GM19397 (cell line): ENCODE measurements around the gene WDR47.
"Not testable (repeated sequence)": the region's sequence is repeated elsewhere in the genome, so short reads cannot be mapped to it uniquely, and the experiment has no call there.

Experiments
- ATAC-seq: cut with Tn5 transposase; IDR thresholded peaks from one replicate; pipeline ENCODE4 v1.9.1; 2021; ENCODE audit warnings: mild to moderate bottlenecking, moderate library complexity; ENCODE audit not compliant: unreplicated experiment

Gene WDR47

DNA sequence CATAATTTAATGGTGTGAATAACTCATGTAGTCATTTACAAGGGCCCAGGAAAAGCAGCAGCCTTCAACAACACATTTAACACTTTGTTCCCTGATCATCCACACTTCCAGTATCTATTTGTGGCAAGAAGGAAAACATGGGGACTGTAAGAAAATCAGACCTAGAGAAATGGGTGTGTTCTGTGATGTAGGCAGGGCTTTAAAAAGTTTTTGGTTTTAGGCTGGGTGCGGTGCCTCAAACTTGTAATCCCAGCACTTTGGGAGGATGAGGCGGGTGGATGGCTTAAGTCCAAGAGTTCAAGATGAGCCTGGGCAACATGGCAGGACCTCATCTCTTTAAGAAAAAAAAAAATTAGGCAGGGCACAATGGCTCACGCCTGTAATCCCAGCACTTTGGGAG, 14.2 kb upstream of the WDR47 start:
- no peak for ATAC-seq

DNA sequence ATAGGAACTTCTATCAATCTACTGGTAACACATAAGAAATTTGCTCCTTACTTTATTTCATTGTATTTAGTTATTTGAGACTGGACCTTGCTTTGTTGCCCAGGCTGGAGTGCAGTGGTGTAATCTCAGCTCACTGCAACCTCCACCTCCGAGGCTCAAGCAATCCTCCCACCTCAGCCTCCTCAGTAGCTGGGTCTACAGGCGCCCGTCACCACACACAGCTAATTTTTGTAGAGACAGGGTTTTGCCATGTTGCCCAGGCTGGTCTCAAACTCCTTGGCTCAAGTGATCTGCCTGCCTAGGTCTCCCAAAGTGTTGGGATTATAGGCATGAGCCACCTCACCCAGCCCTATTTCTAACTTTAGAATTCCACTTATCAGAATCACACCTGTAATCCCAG, 10.2 kb upstream of the WDR47 start:
- not testable (repeated sequence) for ATAC-seq

DNA sequence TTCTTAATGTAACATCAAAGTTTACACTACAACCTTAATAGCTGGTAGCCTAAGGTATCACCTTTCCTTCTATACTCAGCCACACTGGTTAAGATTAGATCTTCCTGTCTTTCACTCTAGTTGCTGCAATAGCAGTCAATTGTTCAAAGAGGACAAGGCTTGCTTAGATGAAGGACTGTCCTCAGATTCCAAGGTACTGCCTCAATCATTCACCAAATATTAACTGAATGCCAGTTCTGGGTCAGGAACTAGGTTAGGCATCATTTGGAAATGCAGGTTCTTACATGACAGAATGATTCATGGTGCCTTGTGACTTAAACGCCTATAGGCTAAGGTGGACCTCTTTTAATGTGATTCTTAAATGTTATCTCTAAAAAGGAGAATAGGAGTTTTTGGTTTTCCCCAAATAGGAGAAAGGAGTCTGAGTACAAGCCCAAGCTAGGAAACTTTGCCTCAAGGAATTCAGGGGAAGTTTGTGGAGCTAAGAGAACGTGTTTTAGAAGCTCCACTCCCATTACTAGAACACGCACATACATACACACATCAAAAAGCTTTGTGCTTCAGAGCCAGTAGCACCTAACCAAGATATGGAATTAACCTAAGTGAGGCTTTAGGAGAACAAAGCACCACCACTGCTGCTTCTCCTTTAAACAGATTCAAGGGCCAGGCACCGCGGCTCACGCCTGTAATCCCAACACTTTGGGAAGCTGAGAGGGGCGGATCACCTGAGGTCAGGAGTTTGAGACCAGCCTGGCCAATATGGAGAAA, 8.5 kb upstream of the WDR47 start:
- ATAC-seq = no peak

DNA sequence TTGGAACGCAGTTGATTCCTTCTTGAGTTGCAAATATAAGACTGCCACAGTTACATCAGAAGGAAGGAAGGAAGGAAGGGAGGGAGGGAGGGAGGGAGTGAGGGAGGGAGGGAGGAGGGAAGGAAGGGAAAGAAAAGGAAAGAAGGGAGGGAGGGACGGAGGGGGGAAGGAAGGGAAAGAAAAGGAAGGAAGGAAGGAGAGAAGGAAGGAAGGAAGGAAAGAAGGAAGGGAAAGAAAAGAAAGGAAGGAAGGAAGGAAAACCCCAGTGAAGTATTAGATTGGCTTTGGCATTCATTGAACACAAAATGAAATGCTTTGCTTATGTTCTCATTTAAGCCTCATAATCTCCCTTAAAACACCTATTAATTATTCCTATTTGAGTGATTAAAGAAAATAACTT, 6.4 kb upstream of the WDR47 start:
- ATAC-seq = no peak

DNA sequence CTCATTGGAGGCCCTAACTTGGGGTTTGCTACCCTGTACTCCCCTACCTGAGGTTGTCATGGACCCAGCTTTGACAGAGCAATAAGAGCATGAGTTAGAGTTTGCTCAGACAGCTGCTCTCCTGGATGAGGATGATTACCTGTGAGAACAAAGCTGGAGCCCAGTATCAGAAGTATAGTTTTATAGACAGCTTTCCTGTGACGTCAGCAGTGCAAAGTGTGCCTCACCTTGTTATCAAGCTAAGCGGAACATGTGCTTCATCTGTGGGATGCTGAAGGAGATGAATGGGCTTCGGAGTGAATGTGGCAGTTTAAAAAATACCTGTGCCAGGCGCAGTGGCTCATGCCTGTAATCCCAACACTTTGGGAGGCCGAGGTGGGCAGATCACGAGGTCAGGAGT, 5.4 kb upstream of the WDR47 start:
- no peak for ATAC-seq

DNA sequence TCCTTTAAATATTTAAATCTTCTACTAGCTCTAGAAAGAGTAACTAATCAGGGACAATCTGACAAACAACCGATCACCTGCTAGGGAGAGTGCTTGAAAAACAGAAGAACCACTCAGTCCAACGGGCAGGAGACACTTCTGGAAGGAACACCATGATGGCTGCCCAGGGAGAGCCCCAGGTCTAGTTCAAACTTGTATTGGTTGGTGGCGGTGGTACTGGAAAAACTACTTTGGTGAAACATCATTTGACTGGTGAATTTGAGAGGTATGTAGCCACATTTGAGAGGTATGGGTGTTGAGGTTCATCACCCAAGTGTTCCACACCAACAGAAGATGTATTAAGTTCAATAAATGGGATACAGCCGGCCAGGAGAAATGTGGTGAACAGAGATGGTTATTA, 4.8 kb upstream of the WDR47 start:
- no peak for ATAC-seq

DNA sequence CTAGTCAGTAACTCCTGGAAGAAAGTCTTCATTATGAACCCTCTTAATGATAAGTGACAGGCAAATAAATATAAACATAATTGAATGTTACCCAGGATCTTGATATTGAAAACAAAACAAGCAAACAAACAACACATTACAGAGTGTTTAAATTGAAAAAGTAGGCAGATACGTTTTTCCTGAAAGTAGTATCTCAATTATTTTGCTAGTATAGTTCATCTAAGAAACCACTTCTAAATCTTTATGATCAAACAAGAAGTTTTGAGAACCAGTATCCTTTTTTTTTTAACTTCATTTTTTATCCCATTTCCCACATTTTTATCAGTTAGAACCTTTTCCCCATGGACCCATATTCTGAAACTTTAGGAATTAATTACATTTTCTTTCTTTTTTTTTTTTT, 3.7 kb upstream of the WDR47 start:
- no peak for ATAC-seq

DNA sequence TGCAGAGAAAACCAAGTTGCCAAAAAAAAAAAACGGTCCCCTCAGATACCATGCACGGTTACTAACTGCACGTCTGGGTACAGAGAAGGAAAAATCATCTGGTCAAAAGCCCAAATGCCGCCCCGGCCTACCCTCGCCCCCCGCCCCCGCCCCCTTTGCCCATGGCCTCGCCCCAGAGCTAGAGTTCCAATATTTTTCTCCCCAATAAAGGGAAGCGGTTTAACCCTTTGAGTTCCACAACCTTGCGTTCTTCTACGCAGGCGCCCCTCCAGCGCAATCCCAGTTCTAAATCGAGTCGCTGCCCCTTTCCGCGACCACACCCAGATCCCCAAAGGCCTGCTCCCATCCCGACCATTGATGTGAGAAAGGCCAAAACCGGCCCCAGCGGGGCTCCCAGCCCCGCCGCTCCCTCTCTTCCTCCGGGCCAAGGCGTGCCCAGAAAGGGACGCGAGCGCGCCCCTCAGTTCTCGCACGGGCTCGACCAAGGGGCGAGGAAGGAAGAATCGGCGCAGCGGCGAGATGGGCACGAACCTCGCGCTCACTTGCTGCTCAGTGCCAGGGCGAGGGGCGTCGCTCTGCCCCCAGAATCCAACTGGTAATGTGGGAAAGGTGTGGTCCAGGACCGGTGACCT, 797 bp downstream of the WDR47 start:
- peak; percentile 21 for ATAC-seq

DNA sequence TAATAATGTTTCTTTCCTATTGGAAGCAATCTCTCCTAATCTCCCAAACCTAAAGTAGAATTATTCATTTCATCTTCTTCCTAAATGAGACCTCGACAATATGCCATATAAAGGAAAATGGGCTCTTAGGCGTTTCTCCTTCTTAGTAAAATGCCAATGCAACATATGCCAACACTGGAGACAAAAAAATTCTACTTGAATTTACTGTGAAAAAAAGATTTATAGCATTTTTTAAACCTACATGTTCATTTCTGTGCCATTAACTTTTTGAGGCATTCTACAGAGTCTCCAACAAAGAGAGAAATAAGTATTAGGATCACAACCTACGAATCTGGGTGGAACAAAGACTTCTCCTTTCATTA, 1.3 kb downstream of the WDR47 start:
- ATAC-seq = no peak

DNA sequence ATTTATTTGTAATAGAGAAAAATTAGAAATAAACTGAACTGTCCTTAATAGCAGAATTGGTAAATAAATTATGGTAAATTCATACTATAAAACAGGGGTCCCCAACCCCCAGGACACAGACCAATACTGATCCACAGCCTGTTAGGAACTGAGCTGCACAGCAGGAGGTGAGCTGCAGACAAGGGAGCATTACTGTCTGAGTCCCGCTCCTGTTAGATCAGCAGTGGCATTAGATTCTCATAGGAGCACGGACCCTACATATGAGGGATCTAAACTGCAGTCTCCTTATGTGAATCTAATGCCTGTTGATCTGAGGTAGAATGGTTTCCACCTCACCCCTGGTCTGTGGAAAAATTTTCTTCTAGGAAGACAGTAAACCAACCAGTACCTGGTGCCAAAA, 7.5 kb downstream of the WDR47 start:
- ATAC-seq = no peak

DNA sequence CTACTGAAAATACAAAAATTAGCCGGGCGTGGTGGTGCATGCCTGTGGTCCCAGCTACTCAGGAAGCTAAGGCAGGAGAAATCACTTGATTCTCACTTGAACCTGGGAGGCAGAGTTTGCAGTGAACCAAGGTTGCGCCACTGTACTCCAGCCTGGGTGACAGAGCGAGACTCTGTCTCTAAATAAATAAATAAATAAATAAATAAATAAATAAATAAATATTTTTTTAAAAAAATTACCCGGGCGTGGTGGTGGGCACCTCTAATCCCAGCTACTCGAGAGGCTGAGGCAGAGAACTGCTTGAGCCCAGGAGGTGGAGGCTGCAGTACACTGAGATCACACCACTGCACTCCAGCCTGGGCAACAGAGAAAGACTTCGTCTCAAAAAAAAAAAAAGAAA, 12.4 kb downstream of the WDR47 start:
- not testable (repeated sequence) for ATAC-seq

DNA sequence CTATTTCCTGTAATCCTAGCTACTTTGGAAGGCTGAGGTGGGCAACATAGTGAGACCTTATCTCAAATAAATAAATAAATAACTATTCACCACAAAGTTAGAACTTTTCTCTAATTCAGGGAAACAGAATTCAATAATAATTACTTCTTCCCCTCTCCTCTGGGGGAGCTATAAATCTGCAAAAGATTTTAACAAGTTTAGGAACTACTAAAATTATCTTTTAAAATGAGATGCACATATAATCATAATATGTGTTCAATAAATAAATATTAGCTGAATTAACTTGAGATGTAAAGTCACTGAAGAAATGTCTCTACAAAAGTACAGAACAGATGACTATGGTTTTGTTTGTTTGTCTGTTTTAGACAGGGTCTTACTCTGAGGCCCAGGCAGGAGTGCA, 14.1 kb downstream of the WDR47 start:
- no peak for ATAC-seq

DNA sequence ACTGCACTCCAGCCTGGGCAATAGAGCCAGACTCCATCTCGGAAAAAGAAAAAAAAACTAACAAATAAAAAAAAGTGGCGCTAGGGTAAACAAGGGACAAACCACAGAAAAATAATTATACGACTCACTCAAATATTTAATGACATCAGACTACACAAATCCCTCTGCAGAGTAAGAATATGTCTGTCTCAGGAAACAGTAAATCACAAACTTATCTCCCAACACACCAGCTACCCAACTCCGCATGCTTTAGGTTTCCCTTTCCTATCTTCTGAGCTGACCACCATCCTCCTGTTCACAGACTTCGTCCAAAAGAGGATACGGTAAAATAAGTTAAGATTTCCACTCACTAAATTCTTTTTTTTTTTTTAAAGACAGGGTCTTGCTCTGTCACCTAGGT, 16.2 kb downstream of the WDR47 start:
- no peak for ATAC-seq

DNA sequence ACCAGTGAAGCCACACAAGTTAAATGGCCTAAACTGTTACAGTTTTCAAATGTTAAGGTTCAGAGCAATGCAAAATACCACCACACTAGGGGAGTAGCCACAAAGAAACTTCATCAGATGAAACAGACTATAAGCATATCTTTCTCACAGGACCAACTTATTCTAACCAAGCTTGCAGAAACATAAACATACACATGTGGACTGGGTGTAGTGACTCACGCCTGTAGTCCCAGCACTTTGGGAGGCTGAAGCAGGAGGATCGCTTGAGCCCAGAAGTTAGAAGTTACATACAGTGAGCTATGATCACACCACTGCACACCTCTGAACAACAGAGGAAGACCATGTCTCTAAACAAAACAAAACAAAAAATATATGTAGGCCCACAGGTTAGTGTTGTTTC, 17.3 kb downstream of the WDR47 start:
- no peak for ATAC-seq

DNA sequence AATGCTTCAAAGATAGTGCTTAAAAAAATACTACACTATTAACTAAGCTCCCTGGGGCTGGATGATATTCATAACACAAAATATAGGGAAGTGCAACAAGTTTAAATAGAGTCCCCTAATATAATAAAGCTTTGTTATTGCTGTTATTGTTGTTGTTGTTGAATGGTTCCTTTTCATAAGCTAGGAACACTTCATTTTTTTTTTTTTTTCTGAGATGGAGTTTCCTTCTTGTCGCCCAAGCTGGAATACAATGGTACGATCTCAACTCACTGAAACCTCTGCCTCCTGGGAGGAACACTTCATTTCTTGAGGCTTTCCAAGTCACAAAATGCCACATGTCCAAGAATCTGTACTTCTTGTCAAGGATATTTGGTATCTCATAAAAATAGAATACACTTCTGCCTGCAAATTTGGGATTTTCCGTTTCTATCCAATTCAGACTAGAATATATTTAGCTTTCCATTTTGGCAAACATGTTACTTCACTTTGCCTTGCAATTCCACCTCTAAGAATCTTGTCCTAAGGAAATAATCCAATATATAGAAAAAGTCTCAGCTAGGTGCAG, 21.1 kb downstream of the WDR47 start:
- no peak for ATAC-seq

DNA sequence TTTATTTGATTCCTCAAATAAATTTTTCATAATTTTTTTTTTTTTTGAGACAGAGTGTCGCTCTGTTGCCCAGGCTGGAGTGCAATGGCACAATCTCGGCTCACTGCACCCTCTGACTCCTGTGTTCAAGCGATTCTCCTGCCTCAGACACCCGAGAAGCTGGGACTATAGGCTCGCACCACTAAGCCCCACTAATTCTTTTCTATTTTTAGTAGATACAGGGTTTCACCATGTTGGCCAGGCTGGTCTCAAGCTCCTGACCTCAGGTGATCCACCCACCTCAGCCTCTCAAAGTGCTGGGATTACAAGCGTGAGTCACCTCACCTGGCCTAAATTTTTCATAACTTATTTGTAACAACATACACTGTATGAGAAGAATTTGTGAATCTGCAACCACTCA, 24.2 kb downstream of the WDR47 start:
- ATAC-seq = not testable (repeated sequence)

DNA sequence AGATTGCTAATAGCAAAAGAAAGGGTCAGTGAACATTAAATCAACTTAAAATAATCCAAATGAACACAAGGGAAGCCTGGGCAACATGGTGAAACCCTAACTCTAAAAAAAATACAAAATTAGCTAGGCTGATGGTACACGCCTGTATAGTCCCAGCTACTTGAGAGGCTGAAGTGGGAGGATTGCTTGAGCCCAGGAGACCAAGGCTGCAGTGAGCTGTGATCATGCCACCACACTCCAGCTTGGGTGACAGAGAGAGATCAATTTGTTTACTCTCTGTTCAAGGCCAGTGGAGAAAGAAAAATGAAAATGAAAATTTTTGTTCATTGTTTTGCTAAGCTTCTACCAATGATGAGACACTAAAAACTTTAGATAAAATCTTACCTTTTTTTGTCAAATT, 24.8 kb downstream of the WDR47 start:
- no peak for ATAC-seq

DNA sequence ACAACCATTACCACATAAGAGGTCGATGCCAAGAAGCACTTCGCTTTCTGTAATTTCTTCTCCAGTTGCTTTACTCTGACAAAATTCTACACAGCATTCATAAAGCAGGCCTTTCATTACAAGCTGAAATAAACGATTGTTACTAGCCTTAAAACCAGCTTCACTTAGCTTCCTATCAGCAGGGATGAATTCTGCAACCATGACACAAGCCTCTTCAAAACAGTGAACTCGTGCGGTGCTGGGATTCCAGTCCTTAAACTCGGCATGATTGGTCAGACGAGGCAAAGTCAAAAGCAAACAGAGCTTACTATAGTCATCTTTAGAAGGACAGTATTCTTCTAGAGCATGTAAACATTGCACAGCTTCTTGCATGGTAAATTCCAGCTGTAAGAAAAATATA, 30.6 kb downstream of the WDR47 start:
- ATAC-seq = no peak

DNA sequence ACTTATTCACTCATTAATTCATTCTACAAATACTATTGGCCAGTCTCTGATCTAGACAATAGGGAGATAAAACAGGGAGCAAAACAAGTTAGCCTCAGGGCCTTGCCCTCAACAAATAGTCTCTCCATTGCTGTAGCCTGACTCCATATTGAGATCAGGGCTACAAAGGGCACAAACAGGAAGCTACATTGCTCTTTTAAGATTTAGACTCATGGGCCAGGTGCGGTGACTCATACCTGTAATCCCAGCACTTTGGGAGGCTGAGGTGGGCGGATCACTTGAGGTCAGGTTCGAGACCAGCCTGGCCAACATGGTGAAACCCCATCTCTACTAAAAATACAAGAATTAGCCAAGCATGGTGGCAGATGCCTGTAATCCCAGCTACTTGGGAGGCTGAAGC, 45.3 kb downstream of the WDR47 start:
- ATAC-seq = not testable (repeated sequence)

DNA sequence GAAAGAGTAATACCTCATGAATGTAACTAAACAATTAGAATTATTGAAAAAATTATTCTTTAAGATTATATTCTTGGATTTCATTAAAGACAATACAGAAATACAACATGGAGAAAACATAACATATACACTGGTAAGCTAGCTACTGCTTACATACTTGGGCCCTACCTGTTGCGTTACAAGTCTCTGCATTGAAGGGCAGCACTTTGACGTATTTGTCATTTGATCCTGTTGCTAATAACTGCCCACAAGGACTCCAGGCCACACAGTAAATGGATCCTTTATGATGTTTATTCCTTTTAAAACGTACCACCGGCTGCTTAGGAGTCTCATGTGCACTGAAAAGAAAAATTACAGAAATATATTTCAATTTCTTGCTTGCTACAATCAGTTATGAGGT, 58.8 kb downstream of the WDR47 start:
- no peak for ATAC-seq

DNA sequence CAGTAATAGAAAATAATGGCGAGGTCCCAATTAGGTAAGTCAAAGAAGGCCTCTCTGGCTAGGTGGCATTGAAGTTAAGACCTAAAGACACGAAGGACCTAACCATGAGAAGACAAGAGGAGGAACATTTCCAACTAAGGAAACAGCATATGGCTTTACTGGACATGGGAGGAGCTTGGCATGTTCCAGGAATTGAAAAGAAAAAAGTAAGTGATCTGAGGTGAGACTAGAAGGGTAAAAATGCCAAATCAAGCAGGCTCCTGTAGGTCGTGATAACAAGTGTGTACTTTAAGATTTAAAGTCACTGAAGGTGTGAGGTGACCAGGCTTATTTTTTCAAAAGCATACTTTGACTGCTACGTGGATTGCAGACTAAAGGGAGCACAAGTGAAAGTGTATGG, 65.2 kb downstream of the WDR47 start:
- no peak for ATAC-seq

DNA sequence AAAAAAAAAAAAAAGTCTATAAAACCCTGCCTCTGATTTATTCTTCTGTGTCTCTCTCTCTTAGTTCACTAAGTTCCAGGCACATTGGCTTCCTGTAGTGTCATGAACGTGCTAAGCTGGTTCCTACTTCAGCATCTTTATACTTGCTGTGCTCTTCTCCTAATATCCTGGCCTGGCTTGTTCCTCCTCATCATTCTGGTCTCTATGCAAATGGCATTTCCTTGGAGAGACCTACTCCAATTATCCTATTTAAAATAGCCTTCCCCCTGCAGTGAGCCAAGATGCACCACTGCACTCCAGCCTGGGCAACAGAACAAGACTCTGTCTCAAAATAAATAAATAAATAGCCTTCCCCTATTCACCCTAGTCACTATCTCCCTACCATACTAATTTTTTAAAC, 69.0 kb downstream of the WDR47 start:
- ATAC-seq = no peak

DNA sequence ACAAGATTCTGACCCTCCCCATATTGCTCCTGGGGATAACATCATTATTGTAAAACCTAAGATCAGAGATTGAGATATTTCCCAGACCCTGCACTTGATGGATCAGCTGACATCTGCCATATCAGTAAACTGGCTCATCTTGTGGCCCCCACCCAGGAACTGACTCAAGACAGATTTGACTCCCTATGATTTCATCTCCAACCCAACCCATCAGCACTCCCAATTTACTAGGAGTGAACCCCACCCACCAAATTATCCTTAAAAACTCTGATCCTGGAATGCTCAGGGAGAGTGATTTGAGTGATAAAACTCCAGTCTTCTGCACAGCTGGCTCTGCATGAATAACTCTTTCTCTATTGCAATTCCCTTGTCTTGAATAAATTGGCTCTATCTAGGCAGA, 72.6 kb downstream of the WDR47 start:
- ATAC-seq = no peak
